HAP-1 (cell line): Measurements from ENCODE around the gene CENPW.

ENCODE experiments used
- DNase-seq, 2 experiments: peaks; one replicate each; pipeline ENCODE4 v3.0.0-alpha.2; 2016 to 2020; ENCODE audit warnings: low spot score in 2 of 2
- H3K27me3 ChIP-seq: fragments of 250-450 bp; sonication (Bioruptor Pico); 2 replicates; pipeline ENCODE4 v1.5.1; 2020; ENCODE audit warnings: low read depth, mild to moderate bottlenecking, moderate library complexity
- H3K36me3 ChIP-seq: fragments of 250-450 bp; sonication (Bioruptor Pico); replicated peaks from 2 replicates; pipeline ENCODE4 v1.5.1; 2020; ENCODE audit warnings: mild to moderate bottlenecking
- H3K4me1 ChIP-seq: fragments of 250-450 bp; sonication (Bioruptor Pico); 2 replicates; pipeline ENCODE4 v1.5.1; 2020; ENCODE audit warnings: mild to moderate bottlenecking
- H3K4me3 ChIP-seq: fragments of 250-450 bp; sonication (Bioruptor Pico); 2 replicates; pipeline ENCODE4 v1.5.1; 2020; ENCODE audit warnings: mild to moderate bottlenecking, moderate library complexity
- H3K9me3 ChIP-seq: fragments of 250-450 bp; sonication (Bioruptor Pico); 2 replicates; pipeline ENCODE4 v1.5.1; 2020; ENCODE audit warnings: mild to moderate bottlenecking, moderate library complexity
- in situ Hi-C: fragments of 300-500 bp; cut with MboI; formaldehyde crosslinking; loops from 3 replicates; pipeline ENCODE4 v1.14.3; 2020; ENCODE audit warnings: low sequenced_read_pairs, inconsistent platforms, mixed read lengths

Gene CENPW

DNA sequence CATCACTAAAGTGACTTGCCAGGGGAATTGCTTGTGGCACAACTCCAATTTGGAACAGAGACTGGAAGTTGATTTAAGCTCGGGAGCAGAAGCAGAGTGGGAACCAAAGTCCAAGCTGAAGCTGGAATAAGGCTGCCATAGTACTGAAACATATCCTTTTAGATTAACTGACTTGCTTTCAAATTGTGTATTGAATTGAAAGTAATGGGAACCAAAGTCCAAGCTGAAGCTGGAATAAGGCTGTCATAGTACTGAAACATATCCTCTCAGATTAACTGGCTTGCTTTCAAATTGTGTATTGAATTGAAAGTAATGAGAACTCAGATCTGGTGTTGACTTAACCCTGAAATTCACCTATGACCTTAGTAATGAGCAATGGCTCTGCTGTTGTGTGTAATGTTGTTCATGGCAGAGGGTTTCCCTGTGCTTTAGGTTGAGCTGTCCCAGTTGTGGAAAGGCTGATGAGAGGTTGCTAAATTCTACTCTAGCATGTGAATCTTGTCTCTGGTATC is 40.2 kb downstream of the CENPW start:
- in situ Hi-C loops: no loop called here
- no peak overlapping the region for H3K4me3 ChIP-seq
- H3K9me3 ChIP-seq: no peaks in the 10 kb centered on the region
- DNase-seq: no peak
- no peaks in the 10 kb centered on the region for H3K4me1 ChIP-seq
- H3K36me3 ChIP-seq: no peaks in the 10 kb centered on the region
- no peaks in the 10 kb centered on the region for H3K27me3 ChIP-seq

DNA sequence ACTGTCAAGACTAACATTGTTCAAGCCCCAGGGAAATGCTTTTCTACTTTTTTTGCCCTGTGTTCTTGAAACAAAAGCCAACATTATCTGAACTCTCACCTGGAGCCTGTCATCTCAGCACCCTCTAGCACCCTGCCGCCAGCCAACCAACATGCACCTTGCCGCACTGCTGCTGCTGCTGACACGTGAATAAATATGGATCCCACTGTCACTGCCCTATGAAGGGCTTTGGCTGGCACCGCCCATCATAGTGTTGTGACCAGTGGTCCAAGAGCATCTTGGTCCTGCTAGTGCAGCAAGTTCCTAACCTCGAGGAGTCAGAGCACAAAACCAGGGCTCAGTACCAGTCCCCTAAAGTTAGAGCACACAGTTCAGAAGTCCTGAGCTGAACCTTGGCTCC is 41.6 kb downstream of the CENPW start:
- no peak for DNase-seq
- Histone ChIP-seq H3K27me3 (no peaks in the 10 kb centered on the region), H3K4me1 (no peaks in the 10 kb centered on the region), H3K9me3 (no peaks in the 10 kb centered on the region), H3K4me3 (no peak overlapping the region), H3K36me3 (no peaks in the 10 kb centered on the region)
- in situ Hi-C loops: no loop called here

DNA sequence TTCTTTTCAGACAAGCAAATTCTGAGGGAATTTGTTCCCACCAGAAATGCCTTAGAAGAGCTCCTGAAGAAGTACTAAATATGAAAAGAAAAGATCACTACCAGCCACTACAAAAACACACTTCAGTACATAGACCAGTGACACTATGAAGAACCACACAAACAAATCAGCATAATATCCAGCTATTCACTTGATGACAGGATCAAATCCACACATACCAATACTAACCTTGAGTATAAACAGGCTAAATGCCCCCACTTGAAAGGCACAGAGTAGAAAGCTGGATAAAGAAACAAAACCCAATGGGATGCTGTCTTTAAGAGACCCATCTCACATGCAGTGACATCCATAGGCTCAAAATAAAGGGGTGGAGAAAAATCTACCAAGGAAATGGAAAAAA is 43.3 kb downstream of the CENPW start:
- H3K9me3 ChIP-seq: no peaks in the 10 kb centered on the region
- H3K27me3 ChIP-seq: no peaks in the 10 kb centered on the region
- no peak for DNase-seq
- H3K4me1 ChIP-seq: no peaks in the 10 kb centered on the region
- H3K4me3 ChIP-seq: no peak overlapping the region
- no peaks in the 10 kb centered on the region for H3K36me3 ChIP-seq
- in situ Hi-C loops: no loop called here

- in situ Hi-C loops: no loop called here
- DNase-seq: no peak
- Histone ChIP-seq H3K27me3 (no peaks in the 10 kb centered on the region), H3K9me3 (no peaks in the 10 kb centered on the region), H3K4me3 (no peak overlapping the region), H3K36me3 (no peaks in the 10 kb centered on the region), H3K4me1 (no peaks in the 10 kb centered on the region)
Measured at GRCh38 chr6:126385536-126385935, 45.6 kb downstream of the CENPW start.

DNA sequence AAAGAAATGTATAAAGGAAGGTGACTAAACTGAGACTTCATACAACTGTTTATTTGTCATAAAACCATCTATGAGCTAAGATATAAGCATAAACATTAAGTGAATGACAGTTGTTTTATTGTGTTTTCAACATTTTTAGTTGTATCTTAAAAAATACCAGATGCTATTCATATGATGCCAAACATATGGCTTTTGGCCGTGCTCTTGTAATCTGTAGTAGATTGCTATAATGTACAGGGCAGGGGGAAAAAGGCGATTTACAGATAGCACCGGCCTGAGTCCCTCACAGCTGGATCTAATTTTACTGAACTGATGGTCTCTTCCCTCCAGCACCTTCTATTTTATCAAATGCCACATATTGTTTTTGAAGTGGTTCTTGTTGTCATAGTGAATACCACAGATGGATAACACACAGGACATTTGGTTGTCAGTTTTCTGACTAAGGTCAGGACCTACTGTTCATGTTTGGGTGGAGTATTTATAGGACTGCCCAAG is 48.2 kb downstream of the CENPW start:
- DNase-seq: no peak
- no peaks in the 10 kb centered on the region for H3K4me1 ChIP-seq
- no peak overlapping the region for H3K4me3 ChIP-seq
- H3K27me3 ChIP-seq: no peaks in the 10 kb centered on the region
- no peaks in the 10 kb centered on the region for H3K9me3 ChIP-seq
- in situ Hi-C loops: no loop called here
- H3K36me3 ChIP-seq: no peaks in the 10 kb centered on the region; the same call in 1 of the 2 replicates

DNA sequence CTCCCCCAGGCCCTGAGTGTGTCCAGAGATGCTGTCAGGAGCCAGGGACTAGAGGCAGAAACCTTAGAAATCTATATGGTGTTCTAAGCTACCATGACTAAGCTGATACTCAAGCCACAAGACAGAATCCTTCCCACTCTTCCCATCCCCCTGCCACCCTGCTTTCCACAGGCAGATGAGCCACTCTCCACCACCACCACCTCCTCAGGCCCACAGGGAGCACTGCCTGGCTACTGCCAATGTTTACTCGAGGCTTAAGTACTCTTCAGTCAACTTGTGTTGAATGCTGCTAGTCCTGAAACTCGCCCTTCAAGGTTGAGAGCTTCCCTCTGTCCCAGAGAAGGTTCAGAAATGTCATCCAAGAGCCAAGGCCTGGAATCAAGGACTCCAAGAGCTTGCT is 56.2 kb downstream of the CENPW start:
- Histone ChIP-seq H3K9me3 (no peaks in the 10 kb centered on the region), H3K27me3 (no peaks in the 10 kb centered on the region), H3K4me3 (no peak overlapping the region), H3K4me1 (no peaks in the 10 kb centered on the region), H3K36me3 (no peaks in the 10 kb centered on the region; the same call in 1 of the 2 replicates)
- in situ Hi-C loops: no loop called here
- DNase-seq: no peak
